T follicular helper cell (primary cell): Measurements from ENCODE around the gene CHEK2.
"Not testable (repeated sequence)": the region's sequence is repeated elsewhere in the genome, so short reads cannot be mapped to it uniquely, and the experiment has no call there.

Experiments used
- DNase-seq: peaks from one replicate; pipeline ENCODE4 v3.0.0-alpha.2; 2020; ENCODE audit warnings: low read depth
- total RNA-seq, 2 experiments: gene quantifications; one replicate each; lab custom pipeline; 2026; lab: John Stamatoyannopoulos, UW

CHEK2 gene
- total RNA-seq: 5.1 to 7.0 reads per million in 2 experiments

- peak; percentile 94 for DNase-seq
These were observed at the start of gene CHEK2, which contains the start of gene HSCB for GRCh38 chr22:28741785-28742561. Gene CHEK2, minus strand, starts transcription at chr22:28741820. Its CDS starts 7,099 bp downstream, at chr22:28734721. Gene HSCB, plus strand, starts transcription at chr22:28742039. Its CDS starts 57 bp downstream, at chr22:28742096.

GRCh38 chr22:28791124-28791523 is 49.5 kb upstream of the CHEK2 start:
- DNase-seq: no peak

GRCh38 chr22:28788601-28789000 is 47.0 kb upstream of the CHEK2 start:
- no peak for DNase-seq

DNA sequence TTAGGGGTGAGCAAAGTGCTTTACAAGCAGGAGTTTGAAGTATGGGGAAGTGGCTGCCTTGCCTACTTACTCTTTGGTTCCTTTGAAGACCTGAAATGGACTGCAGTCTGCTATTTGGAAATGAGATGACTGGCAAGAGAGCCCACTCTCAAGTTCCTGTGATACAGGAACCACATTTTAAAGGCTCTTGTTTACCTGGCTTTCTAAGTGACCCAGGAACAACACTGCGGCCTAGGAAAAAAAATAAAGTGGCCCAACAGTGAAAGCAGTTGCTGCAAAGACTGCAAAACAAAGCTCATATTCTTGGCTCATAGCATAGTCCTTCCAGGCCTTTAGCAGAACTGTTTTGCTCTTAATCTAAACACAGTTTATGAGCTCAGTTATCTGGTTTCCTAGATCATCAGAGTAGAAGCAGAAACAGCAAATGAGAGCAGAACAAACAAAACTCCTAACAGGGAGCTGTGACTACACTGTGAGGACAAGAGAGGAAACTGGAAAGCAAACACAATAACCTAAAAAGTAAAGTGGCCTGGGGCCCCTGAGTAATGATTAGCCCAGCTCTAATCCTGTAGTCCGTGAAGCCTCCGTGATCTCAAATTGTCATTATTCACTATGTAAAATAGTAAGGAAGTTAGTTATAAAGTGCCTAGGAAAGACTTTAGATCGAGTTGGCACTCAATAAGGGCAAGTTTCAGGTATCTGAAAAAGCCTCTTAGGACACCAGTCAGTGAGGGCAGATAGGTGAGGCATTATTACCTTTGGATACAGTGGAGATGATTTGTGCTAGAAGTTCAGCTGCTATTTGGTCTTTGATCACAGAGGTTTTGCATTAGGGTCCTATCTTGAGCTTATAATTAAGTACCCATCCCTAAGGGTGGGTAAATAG is 42.4 kb upstream of the CHEK2 start:
- DNase-seq: no peak

DNA sequence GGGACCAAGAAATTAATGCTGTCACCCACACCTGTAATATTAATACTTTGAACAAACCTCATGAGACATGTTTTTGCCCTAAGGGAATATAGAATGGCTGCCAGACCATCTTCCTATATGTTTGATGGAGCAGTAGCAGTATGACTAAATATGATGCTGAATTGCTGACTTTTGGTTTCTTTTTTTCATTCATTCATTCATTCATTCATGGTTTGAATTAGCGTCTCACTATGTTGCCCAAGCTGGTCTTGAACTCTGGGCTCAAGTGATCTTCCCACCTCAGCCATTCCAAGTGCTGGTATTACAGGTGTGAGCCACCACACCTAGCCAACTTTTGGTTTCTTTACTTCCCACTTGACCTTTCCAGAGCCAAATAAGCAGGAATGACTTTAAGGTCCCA is 38.7 kb upstream of the CHEK2 start:
- no peak for DNase-seq

DNA sequence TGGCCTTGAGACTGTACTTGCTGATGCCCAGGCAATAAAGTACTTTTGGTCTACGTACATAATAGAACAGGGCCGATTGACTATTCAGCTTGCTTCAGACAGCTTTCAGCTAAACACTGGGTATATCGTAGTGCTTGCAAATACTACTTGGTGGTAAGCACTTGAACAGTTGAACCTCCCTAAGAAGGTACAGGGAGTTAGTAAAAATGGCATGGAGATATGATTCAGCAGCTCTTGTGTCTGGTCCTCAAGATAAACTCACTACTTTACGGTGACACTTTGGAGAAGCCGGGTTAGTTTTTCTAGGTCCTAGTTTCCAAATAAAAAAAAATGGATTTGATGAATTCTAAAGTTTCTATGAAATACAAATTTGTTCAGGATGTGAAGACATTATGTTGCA is 38.2 kb upstream of the CHEK2 start:
- no peak for DNase-seq

GRCh38 chr22:28774378-28774777 is 32.8 kb upstream of the CHEK2 start:
- no peak for DNase-seq

DNA sequence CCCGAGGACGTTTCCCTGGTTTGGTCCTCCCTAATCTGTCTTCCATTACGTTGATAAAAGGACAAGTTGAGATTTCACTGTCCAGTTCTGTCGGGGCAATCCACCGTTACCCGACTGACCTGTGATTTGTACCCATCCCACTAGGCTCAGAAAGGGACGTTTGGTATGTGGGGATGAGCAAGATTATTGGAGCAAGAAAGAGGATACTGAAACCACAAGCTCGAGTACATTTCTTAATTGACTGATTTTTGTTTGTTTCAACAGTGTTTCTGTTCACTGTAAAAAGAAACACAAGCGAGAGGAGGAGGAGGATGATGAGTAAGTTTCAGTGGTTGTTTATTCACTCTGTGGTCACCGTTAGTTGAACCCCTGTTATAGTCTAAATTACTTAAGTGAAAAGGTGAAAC is 31.8 kb upstream of the CHEK2 start:
- no peak for DNase-seq

DNA sequence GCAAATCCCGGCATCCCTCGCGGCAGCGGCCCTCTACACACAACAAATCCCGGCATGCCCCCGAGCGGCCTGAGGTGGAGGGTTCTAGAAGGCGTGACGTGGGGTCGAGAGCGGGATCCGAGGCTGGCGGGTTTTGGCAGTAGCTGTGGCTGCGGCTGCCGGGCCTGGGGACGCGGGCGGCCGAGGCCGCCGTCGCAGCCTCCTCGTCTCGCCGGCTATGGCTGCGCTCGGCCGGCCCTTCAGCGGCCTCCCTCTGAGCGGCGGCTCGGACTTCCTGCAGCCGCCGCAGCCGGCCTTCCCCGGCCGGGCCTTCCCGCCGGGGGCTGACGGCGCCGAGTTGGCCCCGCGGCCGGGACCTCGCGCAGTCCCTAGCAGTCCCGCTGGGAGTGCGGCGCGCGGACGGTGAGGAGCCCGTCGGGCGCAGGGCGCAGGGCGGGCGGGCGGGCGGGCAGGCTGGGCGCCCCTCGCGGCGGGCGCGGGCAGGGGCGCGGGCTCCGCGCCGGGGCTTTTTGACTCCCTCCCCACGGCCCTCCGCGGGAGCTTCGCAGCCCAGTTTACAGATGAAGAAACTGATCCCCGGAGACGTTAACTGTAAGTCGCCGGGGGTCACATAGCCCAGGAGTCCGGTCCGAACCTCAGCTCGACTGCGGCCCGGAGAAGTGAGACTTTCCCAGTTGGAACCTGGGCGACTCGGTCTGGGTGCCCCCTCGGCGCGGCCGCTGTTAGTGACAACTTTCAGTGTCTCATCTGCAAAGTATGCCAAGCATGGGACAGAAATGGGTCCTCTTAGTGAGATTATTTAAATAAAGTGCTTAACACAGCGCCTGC is 31.2 kb upstream of the CHEK2 start, which contains the start of gene CCDC117:
TSS of gene CCDC117 (plus strand) at position 63 of the 828 bp plus-strand sequence. CDS start at position 218, 155 bp downstream.
- DNase-seq: peak; percentile 89

GRCh38 chr22:28771195-28771791 is 29.7 kb upstream of the CHEK2 start:
- DNase-seq: no peak

- no peak for DNase-seq
These were observed 27.9 kb upstream of the CHEK2 start for GRCh38 chr22:28769394-28770085.

- DNase-seq: no peak
These were observed 27.2 kb upstream of the CHEK2 start for GRCh38 chr22:28768701-28769393.

DNA sequence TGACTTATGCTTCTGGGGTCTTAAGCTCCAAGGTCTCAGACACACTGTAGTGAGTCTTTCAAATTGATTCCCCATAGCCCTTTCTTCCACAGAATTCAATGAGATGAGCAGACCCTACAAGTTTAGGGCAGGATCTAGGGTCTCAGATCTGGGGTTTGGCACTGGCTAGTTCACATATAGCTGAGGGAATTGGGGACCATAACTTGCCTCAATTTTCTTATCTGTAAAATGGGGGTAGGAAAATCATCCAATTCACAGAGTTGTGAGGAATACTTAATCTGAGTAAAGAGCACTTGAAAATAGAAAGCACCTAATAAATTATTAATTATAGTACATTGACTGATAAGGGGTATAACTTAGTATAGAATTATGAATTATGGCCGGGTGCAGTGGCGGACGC is 25.0 kb upstream of the CHEK2 start:
- DNase-seq: no peak

- DNase-seq: not testable (repeated sequence)
These were observed 20.4 kb upstream of the CHEK2 start for GRCh38 chr22:28762000-28762399.

- no peak for DNase-seq
These were observed 19.8 kb upstream of the CHEK2 start for GRCh38 chr22:28761449-28761755.

GRCh38 chr22:28759861-28760560 is 18.4 kb upstream of the CHEK2 start:
- no peak for DNase-seq

GRCh38 chr22:28754512-28754911 is 12.9 kb upstream of the CHEK2 start:
- DNase-seq: not testable (repeated sequence)

- no peak for DNase-seq
These were observed 8.9 kb upstream of the CHEK2 start for GRCh38 chr22:28750471-28750881.

DNA sequence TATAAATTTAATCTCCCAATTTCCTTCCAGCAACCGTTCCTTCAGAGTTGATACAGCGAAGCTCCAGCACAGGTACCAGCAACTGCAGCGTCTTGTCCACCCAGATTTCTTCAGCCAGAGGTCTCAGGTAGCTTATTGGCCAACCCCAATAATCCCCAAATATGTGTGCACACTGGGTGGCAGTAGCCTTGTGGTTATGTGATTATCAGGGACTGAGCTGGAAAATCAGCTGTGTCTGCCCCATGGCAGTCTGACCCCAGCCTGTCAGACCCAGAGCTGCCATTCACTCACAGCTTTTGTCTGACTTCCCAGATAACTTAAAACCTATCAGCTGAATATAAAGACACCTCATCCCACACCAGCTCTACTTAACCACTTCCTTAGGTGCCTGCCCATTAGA is 2.2 kb upstream of the CHEK2 start:
- no peak for DNase-seq

GRCh38 chr22:28742562-28742962 is 942 bp upstream of the CHEK2 start:
- no peak for DNase-seq
